Lower leg skin (tissue), 4 donors: ENCODE results near the gene SDK2. TPM values are rescaled to one million over a fixed set of nuclear protein-coding genes. Genes with fewer than 3 reads are reported as not detected.

Source experiments
- DNase-seq, 2 donors: peaks; one replicate each; pipeline ENCODE4 v3.0.0-alpha.2; 2019; ENCODE audit warnings: low spot score in 2 of 2
- H3K4me3 ChIP-seq: fragments of 200-600 bp; sonication (generic); 2 replicates; pipeline ENCODE4 v1.5.1; 2017; ENCODE audit warnings: mild to moderate bottlenecking, low read depth; ENCODE audit not compliant: poor library complexity, severe bottlenecking
- POLR2A ChIP-seq, 2 donors: fragments of 450-650 bp; IDR thresholded peaks; one replicate each; pipeline ENCODE4 v1.6.1; 2016 to 2017; ENCODE audit warnings: antibody characterized with exemption in 2 of 2, mild to moderate bottlenecking in 1 of 2, moderate library complexity in 1 of 2
- WGBS, 2 donors: methylation state at CpG; one replicate each; pipeline ENCODE4 v1.1.5; 2018; 5-methylcytosine and 5-hydroxymethylcytosine counted together
- intact Hi-C: fragments of 100-400 bp; cut with DNase I; formaldehyde crosslinking; loops from one replicate; pipeline ENCODE4 v1.15.0; 2023; ENCODE audit warnings: low total_unique reads
- total RNA-seq, 4 donors: library from RNA; depleted of rRNA; stranded (reverse); fragments of >200 nt; gene quantifications; one replicate each; pipeline ENCODE4 v1.1.0, GENCODE V29; 2016
- TF ChIP-seq, protein P1 (sequence below), 3 donors: fragments of 450-650 bp; IDR thresholded peaks; one replicate each; pipeline ENCODE4 v1.5.1; 2016; ENCODE audit warnings: antibody characterized with exemption in 3 of 3, mild to moderate bottlenecking in 3 of 3, moderate library complexity in 2 of 3

The SDK2 gene
- total RNA-seq, 4 donors from 2014 or later: 1.5 to 4.4 (median 1.6) TPM

DNA sequence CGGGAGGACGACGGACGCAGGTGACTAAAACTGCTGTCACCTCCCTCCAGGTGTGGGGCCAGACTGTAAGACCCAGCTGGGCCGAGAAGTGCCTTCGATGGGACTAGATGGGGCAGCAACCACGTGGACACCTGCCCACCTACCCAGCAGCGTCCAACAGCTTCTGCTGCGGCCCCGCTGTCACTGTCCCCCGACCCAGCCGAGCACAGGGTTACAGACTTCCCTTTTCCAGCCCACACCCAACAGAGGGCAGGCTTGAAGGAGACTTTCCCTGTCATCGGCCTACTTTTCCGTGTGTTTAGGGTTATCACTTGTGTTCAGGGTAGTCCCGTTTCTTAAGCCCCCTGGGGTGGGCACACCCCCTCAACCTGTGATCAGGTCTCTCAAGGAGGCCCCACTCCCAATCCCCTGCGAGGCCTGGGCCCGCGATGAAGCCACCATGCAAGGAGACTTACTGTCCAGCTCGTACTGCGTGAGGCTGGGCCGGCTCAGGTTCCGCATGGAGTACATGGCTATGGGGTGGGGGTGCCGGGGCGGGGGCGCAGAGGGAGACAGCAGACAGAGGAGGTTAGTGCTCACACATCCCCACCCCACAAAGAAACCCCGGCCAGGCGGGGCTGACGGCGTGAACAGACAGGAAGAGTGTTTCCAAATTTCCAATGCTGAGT is 263.7 kb downstream of the SDK2 start:
- intact Hi-C loops: no loop called here
- 80 to 88% methylated on average over 29 of the region's 29 CpGs for WGBS, 2 donors
- H3K4me3 ChIP-seq: no peak overlapping the region
- DNase-seq: no peak
- TF ChIP-seq, protein P1, sequence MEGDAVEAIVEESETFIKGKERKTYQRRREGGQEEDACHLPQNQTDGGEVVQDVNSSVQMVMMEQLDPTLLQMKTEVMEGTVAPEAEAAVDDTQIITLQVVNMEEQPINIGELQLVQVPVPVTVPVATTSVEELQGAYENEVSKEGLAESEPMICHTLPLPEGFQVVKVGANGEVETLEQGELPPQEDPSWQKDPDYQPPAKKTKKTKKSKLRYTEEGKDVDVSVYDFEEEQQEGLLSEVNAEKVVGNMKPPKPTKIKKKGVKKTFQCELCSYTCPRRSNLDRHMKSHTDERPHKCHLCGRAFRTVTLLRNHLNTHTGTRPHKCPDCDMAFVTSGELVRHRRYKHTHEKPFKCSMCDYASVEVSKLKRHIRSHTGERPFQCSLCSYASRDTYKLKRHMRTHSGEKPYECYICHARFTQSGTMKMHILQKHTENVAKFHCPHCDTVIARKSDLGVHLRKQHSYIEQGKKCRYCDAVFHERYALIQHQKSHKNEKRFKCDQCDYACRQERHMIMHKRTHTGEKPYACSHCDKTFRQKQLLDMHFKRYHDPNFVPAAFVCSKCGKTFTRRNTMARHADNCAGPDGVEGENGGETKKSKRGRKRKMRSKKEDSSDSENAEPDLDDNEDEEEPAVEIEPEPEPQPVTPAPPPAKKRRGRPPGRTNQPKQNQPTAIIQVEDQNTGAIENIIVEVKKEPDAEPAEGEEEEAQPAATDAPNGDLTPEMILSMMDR (IDR thresholded peaks at IDR 0.05): no peak

DNA sequence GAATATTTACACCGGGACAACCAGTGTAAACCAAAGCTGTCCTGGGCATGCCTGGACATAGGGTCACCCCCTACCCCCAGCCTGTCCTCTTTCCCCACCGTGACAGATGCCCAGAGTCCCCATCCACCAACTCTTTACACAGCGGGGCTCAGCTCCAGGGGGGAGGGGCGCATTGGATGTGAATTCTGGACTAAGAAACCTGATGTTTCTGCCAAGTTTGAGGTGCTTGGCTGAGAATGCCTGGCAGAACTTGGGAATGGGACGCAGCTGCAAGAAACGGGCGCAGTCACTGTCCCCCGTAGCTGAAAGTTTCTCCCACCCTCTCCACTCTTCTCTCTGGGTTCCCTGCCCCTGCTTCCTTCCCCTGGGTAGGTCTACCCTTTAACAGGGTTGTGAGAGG is 264.4 kb downstream of the SDK2 start:
- DNase-seq: no peak
- no peak overlapping the region for H3K4me3 ChIP-seq
- TF ChIP-seq POLR2A (IDR thresholded peaks at IDR 0.05): no peak
- TF ChIP-seq, protein P1 (IDR thresholded peaks at IDR 0.05): no peak
- 25 to 42% methylated on average over 8 of the region's 8 CpGs for WGBS, 2 donors
- intact Hi-C loops: loop anchor here (10.0 kb wide), 1 partner anchor 645 kb away; no protein-coding TSS in a partner anchor

DNA sequence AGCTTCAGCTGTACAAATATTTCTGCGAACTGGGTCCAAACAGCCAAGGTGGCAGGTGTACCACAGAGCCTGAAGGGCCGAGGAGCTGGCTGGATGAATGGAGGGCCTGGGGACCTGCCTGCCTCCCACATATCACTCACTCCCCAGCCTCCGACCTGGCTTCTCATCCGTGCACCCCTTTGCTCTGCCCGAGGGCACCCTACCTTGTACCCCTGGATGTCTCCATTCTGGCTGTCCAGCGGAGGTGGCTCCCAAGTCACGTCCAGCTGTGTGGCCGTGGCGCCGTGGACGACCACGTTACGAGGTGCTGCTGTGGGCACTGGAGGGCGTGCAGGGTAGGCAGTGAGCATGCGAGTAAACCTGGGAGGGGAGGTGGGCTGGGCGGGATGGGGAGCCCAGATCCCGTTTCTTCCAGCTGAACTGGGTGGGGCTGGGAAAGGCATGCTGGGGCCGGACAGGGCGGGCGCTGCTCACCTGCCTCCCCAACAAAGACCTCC is 265.2 kb downstream of the SDK2 start:
- intact Hi-C loops: loop anchor here (10.0 kb wide), 1 partner anchor 644 kb away; no protein-coding TSS in a partner anchor
- TF ChIP-seq POLR2A (IDR thresholded peaks at IDR 0.05): no peak
- TF ChIP-seq, protein P1 (IDR thresholded peaks at IDR 0.05): no peak
- 71 to 75% methylated on average over 17 to 20 of the region's 20 CpGs for WGBS, 2 donors
- DNase-seq: no peak
- H3K4me3 ChIP-seq: no peak overlapping the region

DNA sequence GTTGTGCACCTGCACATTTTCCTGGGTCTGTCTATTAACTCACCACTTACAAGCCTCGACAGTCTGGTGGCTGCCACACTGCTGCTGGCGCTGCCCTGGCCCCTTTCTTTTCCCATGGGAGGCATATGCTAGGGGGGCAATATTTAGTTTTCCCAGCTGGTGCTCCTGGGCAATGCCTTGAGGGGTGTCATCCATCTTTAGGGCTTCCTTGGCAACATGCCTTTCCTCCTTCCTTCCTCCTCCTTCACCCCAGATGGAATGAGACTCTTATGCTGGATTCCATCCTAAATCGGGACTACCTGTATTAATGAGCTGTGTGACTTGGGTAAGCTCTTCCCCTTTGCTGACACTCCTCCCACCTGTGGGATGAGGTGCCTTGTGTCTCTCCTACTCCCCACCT is 267.6 kb downstream of the SDK2 start:
- TF ChIP-seq POLR2A (IDR thresholded peaks at IDR 0.05): no peak
- TF ChIP-seq, protein P1 (IDR thresholded peaks at IDR 0.05): no peak
- no peak overlapping the region for H3K4me3 ChIP-seq
- DNase-seq: no peak
- WGBS, 2 donors: 86 to 89% methylated on average over 3 of the region's 3 CpGs
- intact Hi-C loops: loop anchor here (10.0 kb wide), 1 partner anchor 642 kb away; no protein-coding TSS in a partner anchor

DNA sequence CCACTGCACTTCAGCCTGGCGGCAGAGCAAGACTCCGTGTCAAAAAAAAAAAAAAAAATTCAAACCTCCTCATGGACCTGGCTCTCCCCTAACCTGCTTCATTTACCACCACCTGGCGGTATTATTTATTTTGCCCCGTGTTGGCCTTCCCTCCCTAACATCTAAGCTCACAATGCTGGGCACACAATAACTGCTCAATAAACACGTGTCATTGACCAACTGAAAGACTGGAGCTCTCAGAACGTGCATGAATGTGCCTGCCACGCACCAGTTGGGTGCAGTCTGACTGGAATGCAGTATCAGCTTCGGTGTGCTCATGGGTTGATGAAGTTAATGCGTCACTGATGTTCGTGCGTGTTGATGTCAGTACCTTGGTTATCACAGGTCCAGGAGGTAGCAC is 268.1 kb downstream of the SDK2 start:
- WGBS, 2 donors: 90 to 96% methylated on average over 11 of the region's 11 CpGs
- no peak overlapping the region for H3K4me3 ChIP-seq
- TF ChIP-seq POLR2A (IDR thresholded peaks at IDR 0.05): no peak
- TF ChIP-seq, protein P1 (IDR thresholded peaks at IDR 0.05): no peak
- intact Hi-C loops: loop anchor here (10.0 kb wide), 1 partner anchor 641 kb away; no protein-coding TSS in a partner anchor
- no peak for DNase-seq
